HT-29 (cell line): ENCODE results near the gene PET100. TPM values are rescaled to one million over a fixed set of nuclear protein-coding genes. Genes with fewer than 3 reads are reported as not detected.

Experiments
- DNase-seq: peaks from one replicate; pipeline ENCODE4 v3.0.0-alpha.2; 2015; ENCODE audit warnings: low spot score
- total RNA-seq: library from RNA; depleted of rRNA; stranded (reverse); fragments of >200 nt; shearing (Covaris generic); gene quantifications from 2 replicates; pipeline ENCODE4 v1.2.3, GENCODE V29; 2014

The PET100 gene
- total RNA-seq, 1 experiment from 2014 or later = 27.7 TPM

- no peak for DNase-seq
These were observed 4.1 kb downstream of the PET100 start, which contains the start of gene PCP2 for GRCh38 chr19:7633698-7634097. Gene PCP2, minus strand, starts transcription at chr19:7633719. Its CDS starts 262 bp downstream, at chr19:7633457.

- DNase-seq = no peak
These were observed 6.1 kb downstream of the PET100 start for GRCh38 chr19:7635670-7636069.

- DNase-seq = no peak
These were observed 6.7 kb downstream of the PET100 start for GRCh38 chr19:7636317-7636690.

- DNase-seq = peak; percentile 76
These were observed 7.2 kb downstream of the PET100 start, which contains the start of gene STXBP2 for GRCh38 chr19:7636691-7637373. Gene STXBP2, plus strand, starts transcription at chr19:7637110. Its CDS starts 40 bp downstream, at chr19:7637150.

GRCh38 chr19:7637374-7638256 lies 8.0 kb downstream of the PET100 start:
- DNase-seq = peak; percentile 26

GRCh38 chr19:7638802-7639465 lies 9.3 kb downstream of the PET100 start:
- DNase-seq = no peak

GRCh38 chr19:7639863-7640348 lies 10.3 kb downstream of the PET100 start:
- DNase-seq = no peak

- no peak for DNase-seq
These were observed 11.2 kb downstream of the PET100 start for GRCh38 chr19:7640803-7641202.

GRCh38 chr19:7641290-7642276 lies 12.0 kb downstream of the PET100 start:
- DNase-seq = no peak

GRCh38 chr19:7642295-7643030 lies 12.9 kb downstream of the PET100 start:
- DNase-seq = no peak

GRCh38 chr19:7643031-7643415 lies 13.4 kb downstream of the PET100 start:
- DNase-seq = no peak

GRCh38 chr19:7643629-7644549 lies 14.3 kb downstream of the PET100 start:
- DNase-seq = peak; percentile 47

- DNase-seq = no peak
These were observed 14.9 kb downstream of the PET100 start for GRCh38 chr19:7644550-7644877.

GRCh38 chr19:7645163-7645562 lies 15.6 kb downstream of the PET100 start:
- no peak for DNase-seq

- DNase-seq = no peak
These were observed 16.2 kb downstream of the PET100 start for GRCh38 chr19:7645656-7646425.

GRCh38 chr19:7646426-7646700 lies 16.8 kb downstream of the PET100 start:
- DNase-seq = no peak

- DNase-seq = no peak
These were observed 17.6 kb downstream of the PET100 start for GRCh38 chr19:7647156-7647555.

- no peak for DNase-seq
These were observed 18.8 kb downstream of the PET100 start for GRCh38 chr19:7648265-7649014.
